Activated B cell treated with CpG ODN at 0.5 μM for 24 hours (primary cell): ENCODE results near the gene ATMIN. TPM values are rescaled to one million over a fixed set of nuclear protein-coding genes. Genes with fewer than 3 reads are reported as not detected.

Experiments used
- ATAC-seq: fragments of 200-7000 bp; cut with Tn5 transposase; one replicate; pipeline ENCODE4 v1.10.0; 2021; ENCODE audit warnings: low read depth, mild to moderate bottlenecking, moderate library complexity
- CTCF ChIA-PET: fragments of 350-600 bp; sonication (Branson Sonifier 250); formaldehyde crosslinking; loops from one replicate; lab custom pipeline; 2021; ENCODE audit warnings: antibody characterized with exemption; lab: Charles Lee
- POLR2A ChIA-PET: fragments of 350-600 bp; sonication (Branson Sonifier 250); formaldehyde crosslinking; loops from one replicate; lab custom pipeline; 2021; ENCODE audit warnings: antibody characterized with exemption; lab: Charles Lee
- DNase-seq: peaks from one replicate; pipeline ENCODE4 v3.0.0; 2022
- H3K27ac Mint-ChIP-seq: one replicate; pipeline ENCODE4 v1.8.0; 2020; ENCODE audit warnings: mixed read lengths
- H3K27me3 Mint-ChIP-seq: one replicate; pipeline ENCODE4 v1.8.0; 2021; ENCODE audit warnings: mixed read lengths
- H3K36me3 Mint-ChIP-seq: one replicate; pipeline ENCODE4 v1.8.0; 2021; ENCODE audit warnings: low read depth, mixed read lengths
- H3K4me1 Mint-ChIP-seq: one replicate; pipeline ENCODE4 v1.8.0; 2021; ENCODE audit warnings: mixed read lengths
- H3K4me3 Mint-ChIP-seq: one replicate; pipeline ENCODE4 v1.8.0; 2020; ENCODE audit warnings: mild to moderate bottlenecking, mixed read lengths
- H3K9me3 Mint-ChIP-seq: one replicate; pipeline ENCODE4 v1.8.0; 2020; ENCODE audit warnings: mixed read lengths
- CTCF ChIP-seq: fragments of 200-600 bp; IDR thresholded peaks from one replicate; pipeline ENCODE4 v1.8.0; 2022; ENCODE audit warnings: antibody characterized with exemption, mild to moderate bottlenecking
- intact Hi-C: fragments of 100-400 bp; cut with micrococcal nuclease; formaldehyde crosslinking; loops from one replicate; pipeline ENCODE4 v1.15.1; 2024
- total RNA-seq: library from RNA; stranded (reverse); gene quantifications from 2 replicates; pipeline ENCODE4 v1.2.3, GENCODE V29; 2022

Gene ATMIN
- total RNA-seq, 1 donor from 2014 or later = 31.0 TPM

DNA sequence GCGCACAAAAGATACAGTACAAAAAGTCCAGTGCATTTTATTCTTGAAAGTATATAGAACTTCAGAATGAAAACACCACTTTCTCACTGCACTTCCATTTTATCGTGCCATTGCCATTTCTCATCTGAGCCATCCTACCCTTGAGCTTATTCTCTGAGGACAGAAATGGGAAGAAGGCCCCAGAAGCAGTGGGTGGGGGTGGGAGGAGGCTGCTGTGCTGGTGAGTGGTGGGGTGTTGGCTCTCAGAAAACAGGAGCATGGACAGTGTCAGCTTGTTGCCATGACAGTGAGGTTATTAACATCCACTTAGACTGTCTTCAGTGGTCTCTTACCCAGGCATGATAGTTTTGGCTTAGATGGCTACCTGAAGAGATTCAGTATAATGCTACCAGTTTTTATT, 4.5 kb downstream of the ATMIN start:
- Mint-ChIP-seq H3K27ac (no peak overlapping the region), H3K27me3 (no peaks in the 10 kb centered on the region), H3K4me1 (peaks cover 22% of the 10 kb centered on the region), H3K4me3 (no peak overlapping the region), H3K36me3 (peaks cover 55% of the 10 kb centered on the region), H3K9me3 (no peaks in the 10 kb centered on the region)
- TF ChIP-seq CTCF = no peak
- no peak for ATAC-seq
- POLR2A ChIA-PET = no interaction called here
- CTCF ChIA-PET = no interaction called here
- intact Hi-C loops = no loop called here
- no peak for DNase-seq

GRCh38 chr16:81040842-81041241, 5.2 kb downstream of the ATMIN start:
- ATAC-seq (no peak), DNase-seq (no peak)
- POLR2A ChIA-PET = interaction anchor here (0.6 kb wide), 1 partner anchor 460 kb away, joined by 3 read pairs; no protein-coding TSS in a partner anchor
- peaks cover 60% of the 10 kb centered on the region for H3K36me3 Mint-ChIP-seq
- TF ChIP-seq CTCF = no peak
- H3K27ac Mint-ChIP-seq = no peak overlapping the region
- intact Hi-C loops = no loop called here
- CTCF ChIA-PET = no interaction called here
- peaks cover 19% of the 10 kb centered on the region for H3K4me1 Mint-ChIP-seq
- H3K9me3 Mint-ChIP-seq = no peaks in the 10 kb centered on the region
- H3K4me3 Mint-ChIP-seq = no peak overlapping the region
- H3K27me3 Mint-ChIP-seq = no peaks in the 10 kb centered on the region

DNA sequence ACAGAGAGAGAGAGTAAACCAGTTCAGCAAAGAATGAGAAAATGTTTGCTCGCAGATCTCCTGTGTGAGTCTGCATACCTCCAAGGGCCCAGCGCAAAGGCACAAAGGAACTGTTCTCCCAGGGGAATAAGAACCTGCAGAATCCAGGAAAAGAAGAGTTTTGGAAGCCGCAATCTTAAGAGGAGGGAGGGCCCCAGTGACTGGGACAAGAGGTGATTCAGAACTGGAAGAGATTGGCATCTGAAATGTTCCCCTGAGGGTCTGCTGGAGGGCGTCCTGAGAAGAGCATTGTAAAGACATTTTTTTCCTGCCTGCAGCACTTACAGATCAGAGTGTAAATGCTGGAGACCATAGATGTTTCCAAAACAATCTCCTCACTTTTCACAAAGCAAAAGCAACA, 6.1 kb downstream of the ATMIN start:
- intact Hi-C loops = no loop called here
- ATAC-seq = no peak
- Mint-ChIP-seq H3K9me3 (no peaks in the 10 kb centered on the region), H3K36me3 (peaks cover 60% of the 10 kb centered on the region), H3K27me3 (no peaks in the 10 kb centered on the region), H3K4me1 (peaks cover 16% of the 10 kb centered on the region), H3K27ac (no peak overlapping the region), H3K4me3 (no peak overlapping the region)
- CTCF ChIA-PET = no interaction called here
- POLR2A ChIA-PET = no interaction called here
- no peak for TF ChIP-seq CTCF
- DNase-seq = no peak

DNA sequence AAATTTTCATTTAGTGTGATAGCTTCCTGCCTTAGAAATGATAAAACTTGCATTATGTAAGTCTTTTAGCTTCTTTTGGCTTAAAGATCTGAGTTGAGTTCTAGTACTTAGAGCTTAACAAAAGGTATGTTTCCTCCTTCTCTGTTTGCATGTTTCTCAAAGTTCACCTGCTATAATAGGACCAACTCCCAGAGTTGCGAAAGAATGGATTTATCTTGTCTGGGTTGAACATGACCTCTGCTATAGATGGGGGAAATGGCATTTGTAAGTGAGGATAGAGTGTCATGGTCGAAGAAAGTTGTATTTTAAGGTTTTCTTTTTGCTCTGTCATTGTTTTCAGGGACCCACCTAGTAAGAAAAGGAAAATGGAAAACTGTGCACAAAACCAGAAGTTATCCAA, 7.2 kb downstream of the ATMIN start:
- Mint-ChIP-seq H3K36me3 (peaks cover 58% of the 10 kb centered on the region), H3K27ac (no peak overlapping the region), H3K9me3 (no peaks in the 10 kb centered on the region), H3K27me3 (no peaks in the 10 kb centered on the region), H3K4me3 (no peak overlapping the region), H3K4me1 (peaks cover 8% of the 10 kb centered on the region)
- intact Hi-C loops = no loop called here
- no peak for TF ChIP-seq CTCF
- DNase-seq = no peak
- ATAC-seq = no peak
- ChIA-PET POLR2A (no interaction called here), CTCF (no interaction called here)

GRCh38 chr16:81053761-81054160, 18.1 kb downstream of the ATMIN start:
- Mint-ChIP-seq H3K27ac (no peak overlapping the region), H3K4me1 (peaks cover 3% of the 10 kb centered on the region), H3K9me3 (peaks cover 15% of the 10 kb centered on the region), H3K27me3 (no peaks in the 10 kb centered on the region), H3K4me3 (no peak overlapping the region), H3K36me3 (peaks cover 10% of the 10 kb centered on the region)
- intact Hi-C loops = no loop called here
- TF ChIP-seq CTCF = no peak
- ChIA-PET POLR2A (no interaction called here), CTCF (no interaction called here)
- ATAC-seq (no peak), DNase-seq (no peak)
